ENCODE measurements around the gene ZNF136. TPM values are rescaled to one million over a fixed set of nuclear protein-coding genes. Genes with fewer than 3 reads are reported as not detected.

The ZNF136 gene
- total and polyA plus RNA-seq, 2 of the 13 experiments (the other 11 are each of a cell fraction or from before 2014, with no cell fraction given), result 2.5 to 10.2 TPM

DNA sequence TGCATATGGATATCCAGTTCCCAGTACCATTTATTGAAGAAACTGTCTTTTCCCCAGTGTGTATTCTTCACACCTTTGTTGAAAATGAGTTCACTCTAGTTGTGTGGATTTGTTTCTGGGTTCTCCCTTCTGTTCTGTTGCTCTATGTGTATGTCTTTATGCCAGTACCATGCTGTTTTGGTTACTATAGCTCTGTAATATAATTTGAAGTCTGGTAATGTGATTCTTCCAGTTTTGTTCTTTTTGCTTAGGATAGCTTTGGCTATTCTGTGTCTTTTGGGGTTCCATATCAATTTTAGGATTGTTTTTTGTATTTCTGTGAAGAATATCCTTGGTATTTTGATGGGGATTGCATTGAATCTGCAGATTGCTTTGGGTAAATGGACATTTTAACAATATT, 35.2 kb downstream of the ZNF136 start:
- no peak overlapping the region for H3K27ac ChIP-seq (ENCODE audit: extremely low read length, insufficient read depth, low read length)
- intact Hi-C loops (cut with micrococcal nuclease; ENCODE audit: unreplicated experiment) (no loop called here), in situ Hi-C loops (cut with HindIII; ENCODE audit: extremely low pct_ligation_motif_present, low pct_unique_long_range_greater_than_20kb) (no loop called here)
- FAIRE-seq (no peak), ATAC-seq (no peak), DNase-seq (ENCODE audit: low spot score) (no peak)
- no peak overlapping the region for H2AFZ ChIP-seq (ENCODE audit: low read length)
- ChIA-PET CTCF (ENCODE audit: low intra/inter-chr PET ratio, low total read pairs) (no interaction called here), POLR2A (no interaction called here)
- no peak overlapping the region for H3K9ac ChIP-seq (ENCODE audit: insufficient read depth, low read depth, low read length)
- no peaks in the 10 kb centered on the region for H4K20me1 ChIP-seq (ENCODE audit: insufficient read depth, low read length)
- no TSS peak for BruUV-seq (replicated peaks)
- H3K79me2 ChIP-seq (ENCODE audit: insufficient read depth, low read length), result no peaks in the 10 kb centered on the region
- TF ChIP-seq ZBTB8A (CRISPR knock-in tag; IDR thresholded peaks at IDR 0.05; ENCODE audit: borderline replicate concordance, low read depth), result no peak
- TF ChIP-seq ZSCAN21 (CRISPR knock-in tag; IDR thresholded peaks at IDR 0.05; ENCODE audit: borderline replicate concordance), result no peak
- no peak for TF ChIP-seq EED (CRISPR knock-in tag; IDR thresholded peaks at IDR 0.05)
- no peak for TF ChIP-seq THAP11 (CRISPR knock-in tag; IDR thresholded peaks at IDR 0.05)
- TF ChIP-seq ZNF282 (IDR thresholded peaks at IDR 0.05; ENCODE audit: partially characterized antibody), result no peak
- no peak for TF ChIP-seq AGO2 (optimal IDR thresholded peaks at IDR 0.05; ENCODE audit: low read depth, low read length)
- TF ChIP-seq KDM6A (CRISPR knock-in tag; IDR thresholded peaks at IDR 0.05; ENCODE audit: low read depth), result no peak
- no peak for TF ChIP-seq SAP130 (CRISPR knock-in tag; IDR thresholded peaks at IDR 0.05; ENCODE audit: low read depth)
- TF ChIP-seq ADNP (CRISPR knock-in tag; IDR thresholded peaks at IDR 0.05), result no peak
- no peak overlapping the region for H3K4me2 ChIP-seq (ENCODE audit: low read depth, low read length)
- H3K4me1 ChIP-seq (ENCODE audit: insufficient read depth, low read length), result 0 out of 2 replicates have a peak, but pooled peaks cover 7% of the 10 kb centered on the region
- no peak overlapping the region for H3K4me3 ChIP-seq (replicated peaks in 1 of 3; ENCODE audit: insufficient read depth in 1 of 3, low read depth in 2 of 3, low read length in 3 of 3)
- H3K27me3 ChIP-seq (ENCODE audit: control insufficient read depth in 1 of 2, insufficient read depth in 2 of 2, low read length in 2 of 2), result no peaks in the 10 kb centered on the region
- no peaks in the 10 kb centered on the region for H3K36me3 ChIP-seq (replicated peaks in 1 of 2; ENCODE audit: control insufficient read depth in 1 of 2, insufficient read depth in 2 of 2, low read length in 2 of 2)
- H3K9me3 ChIP-seq (ENCODE audit: low read length), result peaks cover 9% of the 10 kb centered on the region

DNA sequence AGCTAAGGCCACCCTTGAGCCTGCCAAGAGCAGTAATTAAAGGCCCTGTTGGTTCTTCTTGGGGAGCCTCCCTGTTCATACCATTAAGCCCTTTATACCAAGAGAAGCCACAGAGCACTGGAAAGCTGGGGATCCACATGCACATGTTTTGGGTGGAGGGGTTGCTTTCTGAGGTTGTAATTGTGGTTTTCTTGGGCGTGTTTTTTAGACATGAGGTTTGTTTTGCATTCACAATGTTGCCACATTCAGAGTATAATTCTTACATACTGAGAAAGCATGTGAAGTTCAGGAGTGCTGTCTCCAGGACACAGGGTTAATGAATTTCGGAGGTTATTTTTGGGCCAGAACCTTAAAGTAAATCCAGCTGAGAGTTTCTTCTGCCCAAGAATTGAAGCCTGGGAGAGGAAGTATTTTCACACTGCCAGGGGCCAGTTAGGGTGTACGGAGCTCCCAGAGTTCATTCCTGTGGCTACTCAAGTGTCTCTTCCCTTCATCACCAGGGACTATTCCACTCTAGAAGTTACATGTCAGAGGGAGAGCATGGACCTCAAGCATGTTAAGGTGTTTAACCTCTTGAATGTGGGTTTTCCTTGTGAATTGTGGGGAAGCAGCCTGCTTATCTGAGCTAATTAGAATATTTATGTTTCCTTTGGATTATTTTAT, 37.0 kb downstream of the ZNF136 start:
- CTCF ChIA-PET (ENCODE audit: low intra/inter-chr PET ratio, low total read pairs), result no interaction called here
- no peaks in the 10 kb centered on the region for H3K36me3 ChIP-seq (replicated peaks in 1 of 2; ENCODE audit: control insufficient read depth in 1 of 2, insufficient read depth in 2 of 2, low read length in 2 of 2)

More for the DNA sequence above, 37.0 kb downstream of the ZNF136 start:
- no peak for ATAC-seq
- Histone ChIP-seq H2AFZ (ENCODE audit: low read length) (no peak overlapping the region), H3K9me3 (ENCODE audit: low read length) (peaks cover 9% of the 10 kb centered on the region), H3K27me3 (ENCODE audit: control insufficient read depth in 1 of 2, insufficient read depth in 2 of 2, low read length in 2 of 2) (no peaks in the 10 kb centered on the region), H3K4me2 (ENCODE audit: low read depth, low read length) (no peak overlapping the region), H3K79me2 (ENCODE audit: insufficient read depth, low read length) (no peaks in the 10 kb centered on the region), H3K4me3 (replicated peaks in 1 of 3; ENCODE audit: insufficient read depth in 1 of 3, low read depth in 2 of 3, low read length in 3 of 3) (no peak overlapping the region), H3K4me1 (ENCODE audit: insufficient read depth, low read length) (0 out of 2 replicates have a peak, but pooled peaks cover 7% of the 10 kb centered on the region), H4K20me1 (ENCODE audit: insufficient read depth, low read length) (no peaks in the 10 kb centered on the region), H3K27ac (ENCODE audit: extremely low read length, insufficient read depth, low read length) (no peak overlapping the region), H3K9ac (ENCODE audit: insufficient read depth, low read depth, low read length) (no peak overlapping the region)
- no peak for FAIRE-seq
- TF ChIP-seq ZSCAN12 (CRISPR knock-in tag; IDR thresholded peaks at IDR 0.05) (no peak), WIZ (CRISPR knock-in tag; IDR thresholded peaks at IDR 0.05) (no peak), IKZF1 (IDR thresholded peaks at IDR 0.05) (no peak), ZNF430 (CRISPR knock-in tag; IDR thresholded peaks at IDR 0.05) (no peak), JUN (CRISPR knock-in tag; IDR thresholded peaks at IDR 0.05) (no peak), RXRB (CRISPR knock-in tag; IDR thresholded peaks at IDR 0.05; ENCODE audit: borderline replicate concordance) (no peak), NCOA5 (CRISPR knock-in tag; IDR thresholded peaks at IDR 0.05) (no peak), NFRKB (IDR thresholded peaks at IDR 0.05) (no peak), ZNF367 (CRISPR knock-in tag; IDR thresholded peaks at IDR 0.05; ENCODE audit: borderline replicate concordance) (no peak)
- TF ChIP-seq, protein P1, sequence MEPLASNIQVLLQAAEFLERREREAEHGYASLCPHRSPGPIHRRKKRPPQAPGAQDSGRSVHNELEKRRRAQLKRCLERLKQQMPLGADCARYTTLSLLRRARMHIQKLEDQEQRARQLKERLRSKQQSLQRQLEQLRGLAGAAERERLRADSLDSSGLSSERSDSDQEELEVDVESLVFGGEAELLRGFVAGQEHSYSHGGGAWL (CRISPR knock-in tag; IDR thresholded peaks at IDR 0.05), result no peak
- 92% methylated on average over 3 of the region's 3 CpGs for WGBS (ENCODE audit: low lambda C conversion rate)
- in situ Hi-C loops (cut with HindIII; ENCODE audit: extremely low pct_ligation_motif_present, low pct_unique_long_range_greater_than_20kb), result loop anchor here (5.0 kb wide), 1 partner anchor 147 kb away; no protein-coding TSS in a partner anchor
- no peak for DNase-seq (ENCODE audit: low spot score)
- no TSS peak for BruUV-seq (replicated peaks)
- POLR2A ChIA-PET, result no interaction called here
- intact Hi-C loops (cut with micrococcal nuclease; ENCODE audit: unreplicated experiment), result loop anchor here (5.0 kb wide), 1 partner anchor 167 kb away; the partner anchor contains the start of gene ZNF442

Measured in HepG2 (cell line).